HepG2 (cell line): ENCODE measurements around the gene NAT9. TPM values are rescaled to one million over a fixed set of nuclear protein-coding genes. Genes with fewer than 3 reads are reported as not detected.

Experiments
- CBX2 ChIP-seq, 2 experiments: fragments of 200-600 bp in 1 of 2; sonication (generic); formaldehyde crosslinking in 1 of 2; IDR thresholded peaks; 2 replicates each; pipeline versions ENCODE4 v1.7.0 to v1.8.1; 2018 to 2022; ENCODE audit warnings: low read depth in 2 of 2, low read length in 1 of 2, mild to moderate bottlenecking in 1 of 2, missing genetic modification reagents in 1 of 2
- FIP1L1 ChIP-seq: fragments of 200-400 bp; formaldehyde crosslinking; IDR thresholded peaks from 2 replicates; pipeline ENCODE4 v1.6.1; 2018; ENCODE audit warnings: low read depth, mild to moderate bottlenecking, low read length, moderate library complexity, borderline replicate concordance; ENCODE audit not compliant: insufficient read depth
- FOXK2 ChIP-seq: fragments of 450-650 bp; IDR thresholded peaks from 2 replicates; pipeline ENCODE4 v1.6.1; 2016
- GATAD1 ChIP-seq: IDR thresholded peaks from 2 replicates; pipeline ENCODE4 v1.6.1; 2016; ENCODE audit warnings: missing genetic modification reagents, missing compliant biosample characterization
- HNF4A ChIP-seq: sonication (generic); formaldehyde crosslinking; IDR thresholded peaks from 2 replicates; pipeline ENCODE4 v1.4.0; 2020; ENCODE audit warnings: missing genetic modification reagents
- NFIC ChIP-seq: IDR thresholded peaks from 2 replicates; pipeline ENCODE4 v1.6.1; 2012; ENCODE audit warnings: mild to moderate bottlenecking, low read length, inconsistent platforms
- RAD21 ChIP-seq: fragments of 450-650 bp; formaldehyde crosslinking; IDR thresholded peaks from 2 replicates; pipeline ENCODE4 v1.5.0; 2020; ENCODE audit warnings: mild to moderate bottlenecking
- RELA ChIP-seq: sonication (generic); formaldehyde crosslinking; IDR thresholded peaks from 2 replicates; pipeline ENCODE4 v1.4.0; 2020; ENCODE audit warnings: missing genetic modification reagents
- SNAI1 ChIP-seq: sonication (generic); formaldehyde crosslinking; IDR thresholded peaks from 2 replicates; pipeline ENCODE4 v1.5.0; 2020; ENCODE audit warnings: mild to moderate bottlenecking, missing genetic modification reagents, borderline replicate concordance
- SOX6 ChIP-seq, 2 experiments: fragments of 450-650 bp in 1 of 2; sonication (generic) in 1 of 2; formaldehyde crosslinking in 1 of 2; IDR thresholded peaks; 2 replicates each; pipeline versions ENCODE4 v1.4.0 to v1.6.1; 2017 to 2020; ENCODE audit warnings: antibody characterized with exemption in 1 of 2, mild to moderate bottlenecking in 1 of 2, missing genetic modification reagents in 1 of 2
- ZFP41 ChIP-seq: sonication (generic); formaldehyde crosslinking; IDR thresholded peaks from 2 replicates; pipeline ENCODE4 v1.4.0; 2020; ENCODE audit warnings: mild to moderate bottlenecking, missing genetic modification reagents, borderline replicate concordance
- ZNF160 ChIP-seq: sonication (generic); formaldehyde crosslinking; IDR thresholded peaks from 2 replicates; pipeline ENCODE4 v1.8.0; 2022; ENCODE audit warnings: mild to moderate bottlenecking, inconsistent platforms, missing genetic modification reagents
- ZNF280B ChIP-seq: sonication (generic); formaldehyde crosslinking; IDR thresholded peaks from 2 replicates; pipeline ENCODE4 v1.5.0; 2020; ENCODE audit warnings: missing genetic modification reagents, mild to moderate bottlenecking, borderline replicate concordance
- ZNF317 ChIP-seq: sonication (generic); formaldehyde crosslinking; IDR thresholded peaks from 2 replicates; pipeline ENCODE4 v1.5.0; 2020; ENCODE audit warnings: mild to moderate bottlenecking, missing genetic modification reagents
- ZNF691 ChIP-seq: sonication (generic); formaldehyde crosslinking; IDR thresholded peaks from 2 replicates; pipeline ENCODE4 v1.4.0; 2020; ENCODE audit warnings: missing genetic modification reagents, low read depth, mild to moderate bottlenecking, borderline replicate concordance
- ZNF709 ChIP-seq: sonication (generic); formaldehyde crosslinking; IDR thresholded peaks from 2 replicates; pipeline ENCODE4 v1.5.0; 2020; ENCODE audit warnings: mild to moderate bottlenecking, missing genetic modification reagents
- ZNF775 ChIP-seq: sonication (generic); formaldehyde crosslinking; IDR thresholded peaks from 2 replicates; pipeline ENCODE4 v1.4.0; 2020; ENCODE audit warnings: missing genetic modification reagents, mild to moderate bottlenecking, moderate library complexity, borderline replicate concordance
- ZNF776 ChIP-seq: sonication (generic); formaldehyde crosslinking; IDR thresholded peaks from 2 replicates; pipeline ENCODE4 v1.4.0; 2020; ENCODE audit warnings: mild to moderate bottlenecking, missing genetic modification reagents
- ZSCAN9 ChIP-seq: IDR thresholded peaks from 2 replicates; pipeline ENCODE4 v1.6.1; 2016; ENCODE audit warnings: borderline replicate concordance
- polyA plus RNA-seq, 8 experiments: library from polyadenylated mRNA; depleted of rRNA in 3 of 8; stranded (reverse) in 7 of 8; unstranded in 1 of 8; fragments of >200 nt; fragmentation: Illumina TruSeq in 4 of 8; extraction: Trizol in 4 of 8; gene quantifications; 2 replicates each; pipeline versions ENCODE4 v1.2.1 to v1.2.3, GENCODE V29; 2011 to 2016; ENCODE audit warnings: low read depth in 4 of 8, missing spikeins in 1 of 8, mixed read lengths in 1 of 8; ENCODE audit not compliant: insufficient read depth in 1 of 8
- total RNA-seq, 5 experiments: library from RNA; depleted of rRNA; stranded (reverse); fragments of >200 nt; fragmentation: Illumina TruSeq; extraction: Trizol; gene quantifications; 2 replicates each; pipeline ENCODE4 v1.2.3, GENCODE V29; 2016; ENCODE audit warnings: low read depth in 1 of 5
- TF ChIP-seq, protein P1 (sequence below): sonication (generic); formaldehyde crosslinking; IDR thresholded peaks from 2 replicates; pipeline ENCODE4 v1.5.0; 2020; ENCODE audit warnings: missing genetic modification reagents, mild to moderate bottlenecking, borderline replicate concordance
- TF ChIP-seq, protein P2 (sequence below): IDR thresholded peaks from 2 replicates; pipeline ENCODE4 v1.6.1; 2016; ENCODE audit warnings: missing compliant biosample characterization, missing genetic modification reagents, borderline replicate concordance
- TF ChIP-seq, protein P3 (sequence below): sonication (generic); formaldehyde crosslinking; IDR thresholded peaks from 2 replicates; pipeline ENCODE4 v1.9.0; 2022; ENCODE audit warnings: low read depth, missing genetic modification reagents

NAT9 gene
- total and polyA plus RNA-seq, 2 of the 13 experiments (the other 11 are each of a cell fraction or from before 2014, with no cell fraction given): 39.7 to 44.2 TPM

- TF ChIP-seq, protein P1, sequence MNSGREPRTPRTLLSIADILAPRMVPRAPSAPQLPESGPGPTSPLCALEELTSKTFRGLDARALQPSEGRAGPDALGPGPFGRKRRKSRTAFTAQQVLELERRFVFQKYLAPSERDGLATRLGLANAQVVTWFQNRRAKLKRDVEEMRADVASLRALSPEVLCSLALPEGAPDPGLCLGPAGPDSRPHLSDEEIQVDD (CRISPR knock-in tag): no peak
- no peak for TF ChIP-seq CBX2 (IDR thresholded peaks at IDR 0.05; ENCODE audit: low read depth, low read length)
- TF ChIP-seq CBX2 (CRISPR knock-in tag; IDR thresholded peaks at IDR 0.05; ENCODE audit: low read depth): no peak
- TF ChIP-seq, protein P2, sequence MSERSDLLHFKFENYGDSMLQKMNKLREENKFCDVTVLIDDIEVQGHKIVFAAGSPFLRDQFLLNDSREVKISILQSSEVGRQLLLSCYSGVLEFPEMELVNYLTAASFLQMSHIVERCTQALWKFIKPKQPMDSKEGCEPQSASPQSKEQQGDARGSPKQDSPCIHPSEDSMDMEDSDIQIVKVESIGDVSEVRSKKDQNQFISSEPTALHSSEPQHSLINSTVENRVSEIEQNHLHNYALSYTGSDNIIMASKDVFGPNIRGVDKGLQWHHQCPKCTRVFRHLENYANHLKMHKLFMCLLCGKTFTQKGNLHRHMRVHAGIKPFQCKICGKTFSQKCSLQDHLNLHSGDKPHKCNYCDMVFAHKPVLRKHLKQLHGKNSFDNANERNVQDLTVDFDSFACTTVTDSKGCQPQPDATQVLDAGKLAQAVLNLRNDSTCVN: 0 out of 2 replicates have a peak, but pooled peaks have one; percentile 27
- TF ChIP-seq, protein P3, sequence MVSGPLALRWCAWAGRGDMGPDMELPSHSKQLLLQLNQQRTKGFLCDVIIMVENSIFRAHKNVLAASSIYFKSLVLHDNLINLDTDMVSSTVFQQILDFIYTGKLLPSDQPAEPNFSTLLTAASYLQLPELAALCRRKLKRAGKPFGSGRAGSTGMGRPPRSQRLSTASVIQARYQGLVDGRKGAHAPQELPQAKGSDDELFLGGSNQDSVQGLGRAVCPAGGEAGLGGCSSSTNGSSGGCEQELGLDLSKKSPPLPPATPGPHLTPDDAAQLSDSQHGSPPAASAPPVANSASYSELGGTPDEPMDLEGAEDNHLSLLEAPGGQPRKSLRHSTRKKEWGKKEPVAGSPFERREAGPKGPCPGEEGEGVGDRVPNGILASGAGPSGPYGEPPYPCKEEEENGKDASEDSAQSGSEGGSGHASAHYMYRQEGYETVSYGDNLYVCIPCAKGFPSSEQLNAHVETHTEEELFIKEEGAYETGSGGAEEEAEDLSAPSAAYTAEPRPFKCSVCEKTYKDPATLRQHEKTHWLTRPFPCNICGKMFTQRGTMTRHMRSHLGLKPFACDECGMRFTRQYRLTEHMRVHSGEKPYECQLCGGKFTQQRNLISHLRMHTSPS (CRISPR knock-in tag): no peak
- no peak for TF ChIP-seq ZNF776
- TF ChIP-seq FOXK2: no peak
- TF ChIP-seq RELA (CRISPR knock-in tag): no peak
- TF ChIP-seq ZSCAN9 (CRISPR knock-in tag): peak; percentile 57; the same call in 1 of the 2 replicates
- TF ChIP-seq FIP1L1: no peak
- no peak for TF ChIP-seq ZNF280B (CRISPR knock-in tag)
- 0 out of 2 replicates have a peak, but pooled peaks have one; percentile 38 for TF ChIP-seq ZNF160 (CRISPR knock-in tag)
- no peak for TF ChIP-seq ZNF691 (CRISPR knock-in tag)
- TF ChIP-seq ZNF775: no peak
- TF ChIP-seq GATAD1 (CRISPR knock-in tag): no peak
- 0 out of 2 replicates have a peak, but pooled peaks have one; percentile 42 for TF ChIP-seq ZNF317
- TF ChIP-seq HNF4A (CRISPR knock-in tag): no peak
- no peak for TF ChIP-seq ZFP41 (CRISPR knock-in tag)
- peak; percentile 92 for TF ChIP-seq RAD21 (CRISPR knock-in tag)
- no peak for TF ChIP-seq SOX6 (IDR thresholded peaks at IDR 0.05)
- TF ChIP-seq SOX6 (CRISPR knock-in tag; IDR thresholded peaks at IDR 0.05): 0 out of 2 replicates have a peak, but pooled peaks have one; percentile 39
- no peak for TF ChIP-seq ZNF709 (CRISPR knock-in tag)
- no peak for TF ChIP-seq NFIC
- TF ChIP-seq SNAI1 (CRISPR knock-in tag): no peak
These were observed 4.5 kb upstream of the NAT9 start (continued) for GRCh38 chr17:74780443-74781238.
